WERI-Rb-1 (cell line): ENCODE results near the gene VPS33A.

Source experiments
- DNase-seq: peaks from one replicate; pipeline ENCODE4 v3.0.0-alpha.2; 2020
- H3K27ac ChIP-seq: fragments of 250-450 bp; sonication (Bioruptor Pico); 2 replicates; pipeline ENCODE4 v1.5.1; 2020; ENCODE audit warnings: mild to moderate bottlenecking, moderate library complexity
- H3K27me3 ChIP-seq: fragments of 250-450 bp; sonication (Bioruptor Pico); 2 replicates; pipeline ENCODE4 v1.5.1; 2021; ENCODE audit warnings: mild to moderate bottlenecking, low read depth, moderate library complexity; ENCODE audit not compliant: insufficient read depth, severe bottlenecking
- H3K36me3 ChIP-seq: fragments of 250-450 bp; sonication (Bioruptor Pico); 2 replicates; pipeline ENCODE4 v1.5.1; 2020; ENCODE audit warnings: mild to moderate bottlenecking, moderate library complexity
- H3K4me3 ChIP-seq: 2 replicates; pipeline ENCODE4 v1.5.1; 2011; ENCODE audit warnings: low read depth, mild to moderate bottlenecking, control low read depth, low read length
- H3K9me3 ChIP-seq: fragments of 250-450 bp; sonication (Bioruptor Pico); 2 replicates; pipeline ENCODE4 v1.5.1; 2021; ENCODE audit warnings: mild to moderate bottlenecking, moderate library complexity; ENCODE audit not compliant: severe bottlenecking
- TF ChIP-seq, protein P1 (sequence below): IDR thresholded peaks from 2 replicates; pipeline ENCODE4 v1.5.1; 2011; ENCODE audit warnings: low read depth, mild to moderate bottlenecking, control low read depth, inconsistent platforms, low read length

The VPS33A gene

GRCh38 chr12:122308811-122309210 lies 42.5 kb upstream of the VPS33A start:
- Histone ChIP-seq H3K27me3 (no peaks in the 10 kb centered on the region), H3K4me3 (no peak overlapping the region), H3K36me3 (peaks cover 7% of the 10 kb centered on the region), H3K27ac (no peak overlapping the region), H3K9me3 (no peaks in the 10 kb centered on the region)
- TF ChIP-seq, protein P1, sequence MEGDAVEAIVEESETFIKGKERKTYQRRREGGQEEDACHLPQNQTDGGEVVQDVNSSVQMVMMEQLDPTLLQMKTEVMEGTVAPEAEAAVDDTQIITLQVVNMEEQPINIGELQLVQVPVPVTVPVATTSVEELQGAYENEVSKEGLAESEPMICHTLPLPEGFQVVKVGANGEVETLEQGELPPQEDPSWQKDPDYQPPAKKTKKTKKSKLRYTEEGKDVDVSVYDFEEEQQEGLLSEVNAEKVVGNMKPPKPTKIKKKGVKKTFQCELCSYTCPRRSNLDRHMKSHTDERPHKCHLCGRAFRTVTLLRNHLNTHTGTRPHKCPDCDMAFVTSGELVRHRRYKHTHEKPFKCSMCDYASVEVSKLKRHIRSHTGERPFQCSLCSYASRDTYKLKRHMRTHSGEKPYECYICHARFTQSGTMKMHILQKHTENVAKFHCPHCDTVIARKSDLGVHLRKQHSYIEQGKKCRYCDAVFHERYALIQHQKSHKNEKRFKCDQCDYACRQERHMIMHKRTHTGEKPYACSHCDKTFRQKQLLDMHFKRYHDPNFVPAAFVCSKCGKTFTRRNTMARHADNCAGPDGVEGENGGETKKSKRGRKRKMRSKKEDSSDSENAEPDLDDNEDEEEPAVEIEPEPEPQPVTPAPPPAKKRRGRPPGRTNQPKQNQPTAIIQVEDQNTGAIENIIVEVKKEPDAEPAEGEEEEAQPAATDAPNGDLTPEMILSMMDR = no peak
- DNase-seq = no peak

DNA sequence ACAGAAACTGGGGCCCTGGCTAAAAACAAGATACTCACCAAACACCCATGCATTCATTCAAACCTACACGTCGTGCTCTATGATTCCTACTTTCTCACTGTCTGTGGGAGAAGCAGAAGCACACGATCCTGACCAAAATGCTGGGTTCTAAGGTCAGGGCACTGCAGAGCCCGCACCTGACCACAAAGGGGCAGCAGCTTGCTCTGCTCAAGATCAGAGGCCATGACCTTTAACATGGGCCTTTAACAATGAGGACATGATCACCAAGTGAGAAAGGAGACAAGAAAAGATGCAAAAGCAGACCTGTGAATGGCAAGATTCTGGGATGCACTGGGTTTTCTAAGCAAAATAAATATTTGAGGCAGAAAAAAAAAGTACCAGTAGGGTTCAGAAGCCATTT lies 40.1 kb upstream of the VPS33A start:
- TF ChIP-seq, protein P1 = peak; percentile 46; the same call in 1 of the 2 replicates
- DNase-seq = no peak
- no peak overlapping the region for H3K4me3 ChIP-seq

DNA sequence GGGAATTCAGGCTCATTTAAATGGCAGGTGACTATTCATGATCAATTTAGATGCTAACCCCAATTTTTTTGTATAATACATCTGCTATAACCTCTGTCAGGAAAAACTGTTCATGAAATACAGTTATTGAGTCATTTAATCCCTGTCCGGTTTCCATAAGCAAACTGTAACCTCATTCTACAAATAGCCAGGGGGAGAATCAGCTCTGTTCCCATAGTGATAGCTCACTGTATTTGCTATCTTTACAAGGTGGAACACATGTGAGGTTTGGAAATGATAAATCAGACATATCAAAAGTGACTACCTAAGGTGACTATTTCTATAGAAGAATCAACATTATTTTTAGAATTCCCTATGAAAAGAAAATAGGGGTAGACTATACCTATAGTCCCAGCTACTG lies 38.6 kb upstream of the VPS33A start:
- Histone ChIP-seq H3K4me3 (no peak overlapping the region), H3K27ac (no peak overlapping the region), H3K27me3 (no peaks in the 10 kb centered on the region), H3K9me3 (no peaks in the 10 kb centered on the region), H3K36me3 (peaks cover 7% of the 10 kb centered on the region)
- TF ChIP-seq, protein P1 = no peak
- no peak for DNase-seq

More for the DNA sequence above, 40.1 kb upstream of the VPS33A start:
- Histone ChIP-seq H3K36me3 (peaks cover 7% of the 10 kb centered on the region), H3K9me3 (no peaks in the 10 kb centered on the region), H3K27ac (no peak overlapping the region), H3K27me3 (no peaks in the 10 kb centered on the region)

- TF ChIP-seq, protein P1 = no peak
- no peak overlapping the region for H3K27ac ChIP-seq
Observed at GRCh38 chr12:122303068-122303467, 36.8 kb upstream of the VPS33A start.

DNA sequence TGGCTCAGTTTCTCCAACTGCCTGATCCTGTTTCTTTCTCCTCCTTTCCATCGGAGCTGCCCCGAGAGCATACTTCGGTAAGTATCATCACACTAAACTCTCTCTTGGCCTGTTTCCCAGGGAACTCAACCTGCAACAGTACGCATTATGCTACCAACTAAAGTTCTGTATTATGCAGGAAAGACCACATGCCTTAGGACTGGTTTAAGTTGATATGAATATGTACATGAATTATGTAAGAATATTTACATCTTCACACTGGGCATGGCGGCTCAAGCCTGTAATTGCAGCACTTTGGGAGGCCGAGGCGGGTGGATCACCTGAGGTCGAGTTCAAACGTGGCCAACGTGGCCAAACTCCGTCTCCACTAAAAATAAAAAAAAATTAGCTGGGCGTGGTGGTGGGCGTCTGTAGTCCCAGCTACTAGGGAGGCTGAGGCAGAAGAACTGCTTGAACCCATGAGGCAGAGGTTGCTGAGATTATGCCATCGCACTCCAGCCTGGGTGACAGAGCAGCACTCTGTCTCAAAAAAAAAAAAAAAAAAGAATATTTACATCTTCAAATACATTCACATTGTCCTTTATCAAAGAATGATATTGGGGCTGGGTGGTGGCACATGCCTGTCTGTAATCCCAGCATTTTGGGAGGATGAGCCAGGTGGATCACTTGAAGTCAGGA lies 31.9 kb upstream of the VPS33A start:
- DNase-seq = no peak
- Histone ChIP-seq H3K27me3 (no peaks in the 10 kb centered on the region), H3K9me3 (no peaks in the 10 kb centered on the region), H3K36me3 (peaks cover 8% of the 10 kb centered on the region; the same call in 1 of the 2 replicates), H3K27ac (no peak overlapping the region), H3K4me3 (no peak overlapping the region)
- TF ChIP-seq, protein P1 = no peak

More at GRCh38 chr12:122303068-122303467, 36.8 kb upstream of the VPS33A start:
- Histone ChIP-seq H3K4me3 (no peak overlapping the region), H3K9me3 (no peaks in the 10 kb centered on the region), H3K36me3 (peaks cover 3% of the 10 kb centered on the region; the same call in 1 of the 2 replicates), H3K27me3 (no peaks in the 10 kb centered on the region)
- DNase-seq = no peak

- Histone ChIP-seq H3K36me3 (peaks cover 8% of the 10 kb centered on the region; the same call in 1 of the 2 replicates), H3K4me3 (no peak overlapping the region), H3K9me3 (no peaks in the 10 kb centered on the region), H3K27ac (no peak overlapping the region), H3K27me3 (no peaks in the 10 kb centered on the region)
- DNase-seq = no peak
- TF ChIP-seq, protein P1 = no peak
Observed at GRCh38 chr12:122297494-122297893, 31.2 kb upstream of the VPS33A start.
